Suppressor macrophage treated with lipopolysaccharide for 1 hour (primary cell): Measurements from ENCODE around the gene ITGBL1.

Experiments used
- DNase-seq, 3 donors: peaks; one replicate each; pipeline ENCODE4 v3.0.0-alpha.2; 2020 to 2022

Gene ITGBL1

GRCh38 chr13:101757446-101758039 lies 305.1 kb downstream of the ITGBL1 start:
- peak; percentile 21 to 49 (median 22) for DNase-seq

GRCh38 chr13:101763191-101763590 lies 310.7 kb downstream of the ITGBL1 start:
- no peak for DNase-seq
